ENCODE measurements around the gene PTPRJ.

- TF ChIP-seq, protein P1, sequence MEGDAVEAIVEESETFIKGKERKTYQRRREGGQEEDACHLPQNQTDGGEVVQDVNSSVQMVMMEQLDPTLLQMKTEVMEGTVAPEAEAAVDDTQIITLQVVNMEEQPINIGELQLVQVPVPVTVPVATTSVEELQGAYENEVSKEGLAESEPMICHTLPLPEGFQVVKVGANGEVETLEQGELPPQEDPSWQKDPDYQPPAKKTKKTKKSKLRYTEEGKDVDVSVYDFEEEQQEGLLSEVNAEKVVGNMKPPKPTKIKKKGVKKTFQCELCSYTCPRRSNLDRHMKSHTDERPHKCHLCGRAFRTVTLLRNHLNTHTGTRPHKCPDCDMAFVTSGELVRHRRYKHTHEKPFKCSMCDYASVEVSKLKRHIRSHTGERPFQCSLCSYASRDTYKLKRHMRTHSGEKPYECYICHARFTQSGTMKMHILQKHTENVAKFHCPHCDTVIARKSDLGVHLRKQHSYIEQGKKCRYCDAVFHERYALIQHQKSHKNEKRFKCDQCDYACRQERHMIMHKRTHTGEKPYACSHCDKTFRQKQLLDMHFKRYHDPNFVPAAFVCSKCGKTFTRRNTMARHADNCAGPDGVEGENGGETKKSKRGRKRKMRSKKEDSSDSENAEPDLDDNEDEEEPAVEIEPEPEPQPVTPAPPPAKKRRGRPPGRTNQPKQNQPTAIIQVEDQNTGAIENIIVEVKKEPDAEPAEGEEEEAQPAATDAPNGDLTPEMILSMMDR (IDR thresholded peaks at IDR 0.05), result no peak
- no peak for TF ChIP-seq EZH2 (IDR thresholded peaks at IDR 0.05; ENCODE audit: borderline replicate concordance, insufficient read depth, low read depth, low read length, poor library complexity, severe bottlenecking)
Observed at GRCh38 chr11:47981667-47982404, 1.5 kb downstream of the PTPRJ start.
